Activated T-helper 2 cell treated with anti-CD3 and anti-CD28 coated beads, Interferon-gamma antibody, Interleukin-2, Interleukin-4, amounts not matched to agents 10 μg/mL and 5 μg/mL and 100 μg/mL, durations not matched to agents 14 hours and 24 hours and 36 hours (primary cell): ENCODE results near the gene RASA2. TPM values are rescaled to one million over a fixed set of nuclear protein-coding genes. Genes with fewer than 3 reads are reported as not detected.

ENCODE experiments used
- DNase-seq: peaks from one replicate; pipeline ENCODE4 v3.0.0; 2021; ENCODE audit warnings: low spot score
- H3K27ac Mint-ChIP-seq: one replicate; pipeline ENCODE4 v1.8.0; 2021; ENCODE audit warnings: mixed read lengths
- H3K27me3 Mint-ChIP-seq: one replicate; pipeline ENCODE4 v1.8.0; 2021; ENCODE audit warnings: low read depth, mixed read lengths
- H3K36me3 Mint-ChIP-seq: one replicate; pipeline ENCODE4 v1.8.0; 2021; ENCODE audit warnings: low read depth, mixed read lengths
- H3K4me1 Mint-ChIP-seq: one replicate; pipeline ENCODE4 v1.8.0; 2021; ENCODE audit warnings: low read depth, mixed read lengths
- H3K4me3 Mint-ChIP-seq: one replicate; pipeline ENCODE4 v1.8.0; 2021; ENCODE audit warnings: low read depth, mild to moderate bottlenecking, moderate library complexity, mixed read lengths
- H3K9me3 Mint-ChIP-seq: one replicate; pipeline ENCODE4 v1.8.0; 2021; ENCODE audit warnings: mixed read lengths
- intact Hi-C: fragments of 100-400 bp; cut with micrococcal nuclease; formaldehyde crosslinking; loops from one replicate; pipeline ENCODE4 v1.15.1; 2023
- total RNA-seq: library from RNA; stranded (reverse); gene quantifications from 2 replicates; pipeline ENCODE4 v1.2.3, GENCODE V29; 2022

The RASA2 gene
- total RNA-seq, 1 donor from 2014 or later = 30.0 TPM

DNA sequence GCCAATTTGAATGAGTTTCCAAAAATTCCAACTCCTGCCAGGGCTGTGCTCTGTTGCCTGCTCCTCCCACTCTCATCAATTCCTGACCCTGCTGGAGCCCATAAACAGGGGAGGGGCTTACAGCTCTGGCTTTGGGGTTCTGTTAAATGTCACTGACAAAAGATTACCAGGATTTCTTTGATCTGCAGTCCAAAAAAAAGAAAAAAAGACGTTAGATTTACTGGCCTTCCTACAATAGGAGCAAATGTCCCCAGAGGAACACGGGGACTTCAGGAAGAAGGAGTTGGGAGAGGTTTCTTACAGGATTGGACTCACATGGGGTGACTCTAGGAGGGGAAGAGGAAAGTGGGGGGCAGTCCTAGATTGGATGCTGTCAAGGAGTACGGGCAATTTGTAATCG is 167.0 kb downstream of the RASA2 start:
- Mint-ChIP-seq H3K36me3 (no peaks in the 10 kb centered on the region), H3K4me1 (no peaks in the 10 kb centered on the region), H3K4me3 (no peak overlapping the region), H3K27me3 (peaks cover 39% of the 10 kb centered on the region), H3K27ac (no peak overlapping the region), H3K9me3 (peaks cover 8% of the 10 kb centered on the region)
- intact Hi-C loops = no loop called here
- DNase-seq = no peak

DNA sequence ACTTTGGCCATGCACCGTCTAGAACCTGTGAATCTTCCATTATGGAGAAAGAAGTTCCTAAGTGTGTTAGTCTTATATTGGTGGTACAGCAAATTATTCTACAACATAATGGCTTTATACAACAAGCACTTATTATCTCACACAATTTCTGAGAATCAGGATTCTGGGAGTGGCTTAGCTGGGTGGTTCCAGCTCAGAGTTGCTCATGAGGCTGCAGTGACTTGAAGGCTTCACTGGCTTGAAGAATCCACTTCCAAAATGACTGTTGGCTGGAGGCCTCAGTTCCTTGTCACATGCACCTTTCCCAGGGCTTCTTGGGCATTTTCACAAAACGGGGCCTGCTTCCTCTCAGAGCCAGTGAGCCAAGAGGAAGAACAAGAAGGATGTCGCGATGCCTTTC is 169.0 kb downstream of the RASA2 start:
- no peak overlapping the region for H3K4me3 Mint-ChIP-seq
- H3K27me3 Mint-ChIP-seq = peaks cover 57% of the 10 kb centered on the region
- H3K4me1 Mint-ChIP-seq = peaks cover 1% of the 10 kb centered on the region
- intact Hi-C loops = no loop called here
- H3K9me3 Mint-ChIP-seq = peaks cover 8% of the 10 kb centered on the region
- H3K36me3 Mint-ChIP-seq = no peaks in the 10 kb centered on the region
- no peak for DNase-seq
- H3K27ac Mint-ChIP-seq = no peak overlapping the region

DNA sequence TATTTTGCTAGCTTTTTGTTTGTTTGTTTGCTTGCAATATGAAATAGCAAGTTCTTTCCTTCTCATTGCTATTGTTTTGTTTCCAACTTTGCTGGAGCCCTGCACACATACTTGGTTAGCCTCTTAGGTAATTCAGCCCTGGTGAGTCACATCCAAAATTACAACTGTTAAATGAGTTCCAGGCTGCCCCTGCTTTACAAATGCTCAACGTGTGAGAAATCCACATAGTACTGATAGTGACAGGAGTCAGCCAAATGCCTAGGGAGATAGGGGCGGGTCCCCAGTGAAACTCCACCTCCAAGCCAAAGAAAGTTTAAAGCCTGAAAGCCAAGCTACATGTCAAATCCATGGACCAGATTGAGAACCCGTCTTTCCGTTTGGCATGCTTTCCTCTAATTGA is 169.9 kb downstream of the RASA2 start:
- Mint-ChIP-seq H3K27me3 (peaks cover 64% of the 10 kb centered on the region), H3K27ac (no peak overlapping the region), H3K9me3 (peaks cover 8% of the 10 kb centered on the region), H3K36me3 (no peaks in the 10 kb centered on the region), H3K4me1 (peaks cover 1% of the 10 kb centered on the region), H3K4me3 (no peak overlapping the region)
- intact Hi-C loops = no loop called here
- no peak for DNase-seq

DNA sequence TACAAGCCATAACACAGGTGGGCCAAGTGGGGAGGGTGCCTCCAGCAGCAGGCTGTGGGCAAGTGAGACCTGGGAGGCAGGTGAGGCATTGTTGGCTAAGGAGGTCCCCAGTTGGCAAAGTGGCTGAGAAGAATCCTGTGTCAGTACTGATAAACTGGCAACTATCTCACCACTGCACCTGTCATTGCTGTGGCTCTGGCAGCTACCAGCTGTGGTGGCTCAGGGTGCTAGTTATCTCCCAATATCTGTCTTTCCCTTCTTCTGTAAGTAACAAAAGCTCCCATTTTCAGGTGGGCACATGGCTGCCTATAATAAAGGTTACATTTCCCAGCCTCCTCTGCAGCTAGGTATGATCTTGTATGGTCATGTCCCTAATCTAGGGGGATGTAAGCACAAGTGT is 170.7 kb downstream of the RASA2 start:
- peaks cover 1% of the 10 kb centered on the region for H3K4me1 Mint-ChIP-seq
- no peak for DNase-seq
- intact Hi-C loops = no loop called here
- H3K4me3 Mint-ChIP-seq = no peak overlapping the region
- H3K27me3 Mint-ChIP-seq = peaks cover 71% of the 10 kb centered on the region
- no peak overlapping the region for H3K27ac Mint-ChIP-seq
- H3K9me3 Mint-ChIP-seq = peaks cover 8% of the 10 kb centered on the region
- H3K36me3 Mint-ChIP-seq = no peaks in the 10 kb centered on the region

DNA sequence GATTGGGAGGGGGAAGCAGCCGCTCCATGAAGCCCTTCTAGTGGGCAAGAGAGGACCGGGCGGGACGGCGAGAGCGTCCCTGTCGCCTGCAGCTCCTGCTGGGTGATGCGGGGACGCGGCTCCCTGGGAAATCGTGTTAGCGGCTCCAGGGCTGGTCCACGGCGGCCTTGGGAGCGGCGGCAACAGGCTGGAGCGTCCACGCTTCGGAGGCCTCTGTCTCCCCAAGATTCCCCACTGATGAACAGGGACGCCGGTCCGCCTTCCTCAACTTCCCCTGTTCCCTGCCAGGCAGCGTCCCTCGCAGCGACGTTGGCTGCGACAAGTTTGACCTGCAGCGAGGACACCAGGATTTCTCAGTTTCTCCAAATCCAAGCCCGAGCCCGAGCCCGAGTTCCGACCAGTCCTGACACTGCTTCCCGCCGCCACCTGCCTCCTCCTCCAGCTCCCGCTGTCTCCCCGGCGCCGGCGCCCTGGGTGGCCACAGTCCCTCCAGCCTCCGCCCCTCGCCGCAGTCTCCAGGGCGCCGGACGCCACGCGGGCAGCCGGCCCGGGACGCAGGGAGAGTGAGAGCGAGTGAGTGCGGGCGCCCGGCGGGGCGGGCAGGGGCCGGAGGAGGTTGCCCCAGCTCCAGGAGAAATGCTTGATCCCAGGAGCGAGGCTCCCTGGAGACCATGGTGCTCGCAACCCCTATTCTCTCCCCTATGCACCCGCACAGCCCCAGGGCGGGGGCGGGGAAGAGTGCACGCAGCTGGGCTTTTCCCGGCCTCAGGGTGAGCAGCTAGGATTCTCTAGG is 173.2 kb downstream of the RASA2 start:
- H3K36me3 Mint-ChIP-seq = no peaks in the 10 kb centered on the region
- peaks cover 85% of the 10 kb centered on the region for H3K27me3 Mint-ChIP-seq
- H3K4me3 Mint-ChIP-seq = peak overlapping the region; percentile 49
- no peak overlapping the region for H3K27ac Mint-ChIP-seq
- no peak for DNase-seq
- peaks cover 1% of the 10 kb centered on the region for H3K4me1 Mint-ChIP-seq
- intact Hi-C loops = no loop called here
- H3K9me3 Mint-ChIP-seq = peaks cover 8% of the 10 kb centered on the region

DNA sequence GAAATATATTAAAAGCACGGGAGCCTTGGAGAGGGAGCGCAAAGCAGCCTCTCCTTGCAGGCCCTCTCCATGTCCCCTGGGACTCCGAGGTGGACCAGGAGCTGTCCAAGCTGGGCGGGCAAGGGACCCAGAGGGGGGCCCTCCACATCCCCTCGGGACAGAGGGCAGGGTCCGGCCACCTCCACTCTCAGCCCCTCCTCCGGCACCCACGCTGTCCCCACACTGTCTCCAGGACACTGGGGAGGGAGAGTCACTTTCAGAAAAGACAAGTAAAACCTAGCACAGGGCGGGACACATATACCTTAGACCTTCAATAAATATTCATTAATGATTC is 173.8 kb downstream of the RASA2 start:
- intact Hi-C loops = no loop called here
- no peak for DNase-seq
- no peaks in the 10 kb centered on the region for H3K36me3 Mint-ChIP-seq
- no peak overlapping the region for H3K4me3 Mint-ChIP-seq
- H3K4me1 Mint-ChIP-seq = peaks cover 1% of the 10 kb centered on the region
- peaks cover 82% of the 10 kb centered on the region for H3K27me3 Mint-ChIP-seq
- H3K9me3 Mint-ChIP-seq = peaks cover 8% of the 10 kb centered on the region
- H3K27ac Mint-ChIP-seq = no peak overlapping the region

DNA sequence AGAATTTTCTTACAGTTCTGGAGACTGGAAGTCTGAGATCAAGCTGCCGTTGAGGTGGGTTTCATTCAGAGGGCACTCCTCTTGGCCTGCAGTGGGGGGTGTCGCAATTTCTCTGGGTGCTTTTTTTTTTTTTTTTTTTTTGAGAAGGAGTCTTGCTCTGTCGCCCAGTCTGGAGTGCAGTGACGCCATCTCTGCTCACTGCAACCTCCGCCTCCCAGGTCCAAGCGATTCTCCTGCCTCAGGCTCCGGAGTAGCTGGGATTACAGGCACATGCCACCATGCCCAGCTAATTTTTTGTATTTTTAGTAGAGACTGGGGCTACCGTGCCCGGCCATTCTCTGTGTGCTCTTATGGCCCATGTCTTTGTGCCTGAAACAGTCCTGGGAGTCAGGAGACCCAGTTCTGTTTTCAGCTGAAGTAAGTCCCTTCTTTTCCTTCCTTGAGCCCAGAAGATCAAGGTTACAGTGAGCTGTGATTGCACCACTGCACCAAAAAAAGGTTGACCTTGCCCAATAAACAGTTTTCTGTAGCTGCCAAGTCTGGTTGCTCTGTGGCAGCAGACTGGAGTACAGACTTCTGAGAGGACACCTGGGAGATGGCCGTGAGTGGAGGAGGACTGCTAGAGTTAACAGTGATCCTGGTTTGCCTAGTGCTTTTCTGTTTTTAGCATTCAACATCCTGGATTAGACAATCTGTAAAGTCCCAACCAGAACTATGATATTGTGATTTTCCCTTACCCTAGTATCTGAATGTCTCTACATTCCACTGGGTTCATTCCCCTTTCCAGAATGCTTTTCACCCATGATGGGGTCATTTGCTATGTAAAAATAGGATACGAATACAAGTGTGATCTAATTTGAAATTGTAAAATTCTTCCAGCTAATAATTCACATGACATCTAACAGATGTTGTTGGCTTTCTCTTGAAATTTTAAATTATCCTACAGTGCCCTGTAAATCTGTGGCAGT is 174.7 kb downstream of the RASA2 start:
- Mint-ChIP-seq H3K36me3 (no peaks in the 10 kb centered on the region), H3K4me3 (no peak overlapping the region), H3K4me1 (peaks cover 1% of the 10 kb centered on the region), H3K27ac (no peak overlapping the region), H3K9me3 (peaks cover 8% of the 10 kb centered on the region), H3K27me3 (peaks cover 78% of the 10 kb centered on the region)
- DNase-seq = no peak
- intact Hi-C loops = no loop called here

DNA sequence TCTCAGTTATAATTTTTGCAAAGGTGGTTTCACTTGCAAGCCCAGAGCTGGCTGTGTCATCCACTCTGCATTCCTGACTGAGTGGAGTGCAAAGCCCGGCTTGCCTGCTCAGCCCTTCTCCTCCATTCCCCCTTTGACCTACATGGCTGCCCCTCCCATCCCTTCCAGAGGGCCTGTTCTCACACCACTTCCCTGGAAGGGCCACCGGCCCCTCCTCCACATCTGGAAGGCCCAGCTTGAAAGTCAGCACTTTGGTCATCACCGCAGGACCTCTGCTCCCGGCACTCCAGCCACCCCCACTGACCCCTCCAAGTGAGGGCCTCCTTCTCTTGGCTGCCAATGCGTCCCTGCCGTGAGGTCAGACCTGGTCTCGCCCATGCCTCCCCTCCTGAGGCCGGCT is 177.2 kb downstream of the RASA2 start:
- DNase-seq = no peak
- peaks cover 1% of the 10 kb centered on the region for H3K4me1 Mint-ChIP-seq
- intact Hi-C loops = no loop called here
- H3K4me3 Mint-ChIP-seq = no peak overlapping the region
- H3K27ac Mint-ChIP-seq = no peak overlapping the region
- H3K36me3 Mint-ChIP-seq = peaks cover 3% of the 10 kb centered on the region
- H3K27me3 Mint-ChIP-seq = peaks cover 55% of the 10 kb centered on the region
- H3K9me3 Mint-ChIP-seq = peaks cover 9% of the 10 kb centered on the region

Other genes starting within 250 kb of the RASA2 start
- 25.4 and 27.2 TPM in 2 replicates for gene ZBTB38, start 118.5 kb upstream of the RASA2 start, total RNA-seq